Esophagus muscularis mucosa (tissue), 3 donors: Measurements from ENCODE around the gene TGFB1I1.

Source experiments
- POLR2A ChIP-seq: fragments of 450-650 bp; IDR thresholded peaks from one replicate; pipeline ENCODE4 v1.6.1; 2017; ENCODE audit warnings: antibody characterized with exemption, moderate library complexity, mild to moderate bottlenecking, low read depth
- POLR2AphosphoS5 ChIP-seq, 2 donors: sonication (generic); formaldehyde crosslinking; IDR thresholded peaks; one replicate each; pipeline ENCODE4 v1.6.1; 2017; ENCODE audit warnings: antibody characterized with exemption in 2 of 2
- TF ChIP-seq, protein P1 (sequence below), 3 experiments: fragments of 200-600 bp in 2 of 3; fragments of 450-650 bp in 1 of 3; sonication (generic) in 2 of 3; IDR thresholded peaks; one replicate each; pipeline ENCODE4 v1.5.1; 2017 to 2019; ENCODE audit warnings: antibody characterized with exemption in 3 of 3, mild to moderate bottlenecking in 2 of 3, moderate library complexity in 1 of 3

- TF ChIP-seq POLR2AphosphoS5 (IDR thresholded peaks at IDR 0.05), result no peak
- TF ChIP-seq, protein P1, sequence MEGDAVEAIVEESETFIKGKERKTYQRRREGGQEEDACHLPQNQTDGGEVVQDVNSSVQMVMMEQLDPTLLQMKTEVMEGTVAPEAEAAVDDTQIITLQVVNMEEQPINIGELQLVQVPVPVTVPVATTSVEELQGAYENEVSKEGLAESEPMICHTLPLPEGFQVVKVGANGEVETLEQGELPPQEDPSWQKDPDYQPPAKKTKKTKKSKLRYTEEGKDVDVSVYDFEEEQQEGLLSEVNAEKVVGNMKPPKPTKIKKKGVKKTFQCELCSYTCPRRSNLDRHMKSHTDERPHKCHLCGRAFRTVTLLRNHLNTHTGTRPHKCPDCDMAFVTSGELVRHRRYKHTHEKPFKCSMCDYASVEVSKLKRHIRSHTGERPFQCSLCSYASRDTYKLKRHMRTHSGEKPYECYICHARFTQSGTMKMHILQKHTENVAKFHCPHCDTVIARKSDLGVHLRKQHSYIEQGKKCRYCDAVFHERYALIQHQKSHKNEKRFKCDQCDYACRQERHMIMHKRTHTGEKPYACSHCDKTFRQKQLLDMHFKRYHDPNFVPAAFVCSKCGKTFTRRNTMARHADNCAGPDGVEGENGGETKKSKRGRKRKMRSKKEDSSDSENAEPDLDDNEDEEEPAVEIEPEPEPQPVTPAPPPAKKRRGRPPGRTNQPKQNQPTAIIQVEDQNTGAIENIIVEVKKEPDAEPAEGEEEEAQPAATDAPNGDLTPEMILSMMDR (IDR thresholded peaks at IDR 0.05), result no peak
- TF ChIP-seq POLR2A, result no peak
Observed at GRCh38 chr16:31489616-31490584, 17.9 kb downstream of the TGFB1I1 start.
